Stimulated activated CD4-positive, alpha-beta T cell treated with anti-CD3 and anti-CD28 coated beads, Interleukin-15, amount 100 ng/mL, for 1 hour (primary cell): ENCODE measurements around the gene BUB3.
"Not testable (repeated sequence)": the region's sequence is repeated elsewhere in the genome, so short reads cannot be mapped to it uniquely, and the experiment has no call there.

Experiments used
- DNase-seq, 2 donors: peaks; one replicate each; pipeline ENCODE4 v3.0.0-alpha.2; 2020; ENCODE audit warnings: low read depth in 1 of 2, low spot score in 1 of 2

BUB3 gene

GRCh38 chr10:123153486-123154091, 613 bp upstream of the BUB3 start:
- no peak for DNase-seq

GRCh38 chr10:123154711-123155505, 706 bp downstream of the BUB3 start:
- no peak for DNase-seq

GRCh38 chr10:123156078-123156477, 1.9 kb downstream of the BUB3 start:
- no peak for DNase-seq

GRCh38 chr10:123157210-123157609, 3.0 kb downstream of the BUB3 start:
- no peak for DNase-seq

GRCh38 chr10:123158682-123159081, 4.5 kb downstream of the BUB3 start:
- no peak for DNase-seq

- no peak for DNase-seq
Measured at GRCh38 chr10:123160311-123160980, 6.2 kb downstream of the BUB3 start.

- DNase-seq, result no peak
Measured at GRCh38 chr10:123164319-123164718, 10.1 kb downstream of the BUB3 start.

DNA sequence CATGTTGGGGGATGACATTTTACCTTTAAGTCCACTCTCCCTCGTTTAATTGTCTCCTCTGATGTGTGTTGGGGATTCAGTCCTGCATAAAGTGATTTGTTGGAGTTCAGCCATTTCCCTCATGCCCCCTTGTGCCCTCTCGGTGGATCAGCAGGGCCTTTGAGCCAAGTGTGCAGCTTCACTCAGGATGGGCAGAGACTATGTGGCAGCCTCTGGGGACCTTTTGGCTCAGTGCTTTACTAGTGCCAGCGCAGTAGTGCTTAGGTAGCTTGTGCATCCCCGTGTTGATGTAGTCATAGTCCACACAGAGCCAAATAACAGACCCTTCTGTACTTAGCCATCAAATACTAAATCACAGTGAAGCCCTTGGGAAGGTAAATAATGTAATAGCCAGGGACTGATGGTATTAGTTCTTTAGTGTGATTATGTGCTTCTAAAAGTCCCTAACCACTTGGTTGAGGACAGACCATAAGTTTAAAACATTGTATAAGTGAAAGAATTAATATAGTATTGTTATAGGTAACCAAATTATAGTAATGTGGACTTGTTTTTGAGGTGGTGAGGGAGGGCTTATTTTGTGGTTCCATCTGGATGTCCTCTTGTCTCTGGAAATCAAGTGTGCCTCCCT, 11.4 kb downstream of the BUB3 start:
- DNase-seq, result no peak

GRCh38 chr10:123166618-123167017, 12.4 kb downstream of the BUB3 start:
- no peak for DNase-seq

GRCh38 chr10:123170961-123171360, 16.8 kb downstream of the BUB3 start:
- no peak for DNase-seq

DNA sequence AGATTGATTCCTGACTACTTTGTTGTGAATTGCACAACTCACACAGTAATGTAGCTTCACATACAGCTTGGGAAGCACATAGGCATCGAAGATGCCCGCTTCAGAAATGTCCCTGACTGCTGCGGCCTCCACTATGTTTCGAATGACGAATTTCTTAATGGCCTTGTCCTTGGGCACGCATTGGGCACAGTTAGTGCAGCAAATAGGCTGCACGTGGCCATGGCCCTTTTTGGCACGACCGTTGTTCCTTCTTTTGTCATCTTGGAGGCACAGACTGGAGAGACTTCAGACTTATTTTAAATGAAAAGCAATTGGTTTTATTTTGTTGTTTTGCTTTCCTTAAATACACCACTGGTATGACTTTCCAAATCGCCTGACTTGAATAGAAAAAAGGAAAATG, 17.4 kb downstream of the BUB3 start:
- not testable (repeated sequence) for DNase-seq

DNA sequence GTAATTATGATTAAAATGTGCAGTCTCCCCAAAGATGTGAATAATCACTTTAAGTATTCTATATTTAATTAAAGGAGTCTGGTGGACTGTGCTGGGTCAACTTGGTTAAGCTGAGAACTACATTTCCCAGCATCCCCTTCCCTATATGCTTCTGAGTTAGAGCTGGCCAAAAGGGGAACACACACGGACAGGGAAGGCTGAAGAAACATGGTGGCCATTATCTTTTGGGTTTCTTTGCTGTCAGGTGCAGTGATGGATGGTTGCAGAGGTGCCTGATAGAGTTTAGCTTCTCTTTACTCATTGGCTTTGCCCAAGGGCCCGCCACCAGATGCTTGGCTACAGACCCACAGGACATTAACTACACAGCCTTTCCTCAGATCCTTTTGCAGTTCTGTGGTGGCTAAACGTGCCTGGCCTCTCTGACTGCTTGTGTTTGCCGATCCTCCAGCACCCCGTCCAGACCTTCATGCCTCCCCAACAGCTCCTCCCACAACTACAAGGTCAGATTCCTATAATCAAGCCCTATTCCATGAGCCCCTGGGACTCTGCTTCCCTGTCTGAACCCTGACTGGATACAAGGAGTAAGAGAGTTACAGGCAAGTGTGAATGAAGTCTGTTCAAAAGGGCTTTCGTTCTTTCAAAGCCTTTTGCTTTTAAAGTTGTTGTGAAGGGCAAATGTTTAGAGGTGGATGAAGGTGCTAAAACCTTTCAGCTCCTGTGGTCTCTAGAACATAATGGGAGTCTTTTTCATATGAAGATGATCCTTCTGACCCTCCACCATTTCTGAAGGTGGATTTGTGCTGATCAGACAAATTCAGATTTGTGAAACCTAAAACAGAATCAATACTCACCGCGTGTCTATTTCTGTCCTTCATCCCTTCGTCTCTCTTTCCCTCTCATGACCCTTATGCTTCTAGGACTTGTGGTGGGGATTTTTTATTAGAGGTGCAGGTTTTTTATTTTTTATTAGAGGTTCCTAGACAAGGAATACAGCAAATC, 21.5 kb downstream of the BUB3 start:
- no peak for DNase-seq

DNA sequence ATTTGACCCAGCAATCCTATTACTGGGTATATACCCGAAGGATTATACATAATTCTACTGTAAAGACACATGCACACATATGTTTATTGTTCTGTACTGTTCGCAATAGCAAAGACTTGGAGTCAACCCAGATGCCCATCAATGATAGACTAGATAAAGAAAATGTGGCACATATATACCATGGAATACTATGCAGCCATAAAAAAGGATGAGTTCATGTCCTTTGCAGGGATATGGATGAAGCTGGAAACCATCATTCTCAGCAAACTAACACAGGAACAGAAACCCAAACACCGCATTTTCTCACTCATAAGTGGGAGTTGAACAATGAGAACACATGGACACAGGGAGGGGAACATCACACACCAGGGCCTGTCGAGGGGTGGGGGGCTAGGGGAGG, 24.2 kb downstream of the BUB3 start:
- DNase-seq, result not testable (repeated sequence)

DNA sequence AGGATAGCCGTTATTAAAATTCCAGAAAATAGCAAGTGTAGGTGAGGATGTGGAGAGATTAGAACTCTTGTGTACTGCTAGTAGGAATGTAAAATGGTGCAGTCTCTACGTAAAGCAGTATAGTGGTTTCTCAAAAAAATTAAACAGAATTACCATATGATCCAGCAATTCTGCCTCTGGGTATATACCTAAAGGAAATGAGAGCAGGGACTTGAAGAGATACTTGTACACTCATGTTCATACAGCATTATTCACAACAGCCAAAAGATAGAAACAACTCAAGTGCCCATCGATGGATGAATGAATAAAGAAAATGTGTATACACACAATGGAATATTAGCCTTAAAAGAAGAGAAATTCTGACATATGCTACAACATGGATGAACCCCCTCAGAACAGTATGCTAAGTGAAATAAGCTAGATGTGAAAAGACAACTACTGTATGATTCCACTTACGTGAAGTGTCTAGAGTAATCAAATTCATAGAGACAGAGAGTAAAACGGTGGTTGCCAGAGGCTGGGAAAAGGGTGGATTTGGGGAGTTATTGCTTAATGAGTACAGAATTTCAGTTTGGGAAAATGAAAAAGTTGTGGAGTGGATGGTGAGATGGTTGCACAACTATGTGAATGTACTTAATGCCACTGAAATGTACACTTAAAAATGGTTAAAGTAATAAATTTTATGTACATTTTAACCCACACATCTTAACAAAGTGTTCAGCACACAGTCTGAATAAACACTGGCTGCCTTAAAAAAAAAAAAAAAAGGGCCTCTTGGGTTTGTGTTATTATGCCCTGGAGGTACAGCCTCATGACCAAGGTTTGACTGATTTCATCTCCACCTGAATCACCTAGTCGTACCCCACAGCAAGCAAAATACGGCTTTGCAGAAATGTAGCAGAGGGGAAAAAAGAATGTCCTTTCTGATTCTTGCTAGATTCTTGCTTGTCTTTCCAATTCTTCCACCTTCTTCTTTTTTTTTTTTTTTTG, 26.2 kb downstream of the BUB3 start:
- no peak for DNase-seq

GRCh38 chr10:123183724-123184123, 29.5 kb downstream of the BUB3 start:
- DNase-seq, result no peak

DNA sequence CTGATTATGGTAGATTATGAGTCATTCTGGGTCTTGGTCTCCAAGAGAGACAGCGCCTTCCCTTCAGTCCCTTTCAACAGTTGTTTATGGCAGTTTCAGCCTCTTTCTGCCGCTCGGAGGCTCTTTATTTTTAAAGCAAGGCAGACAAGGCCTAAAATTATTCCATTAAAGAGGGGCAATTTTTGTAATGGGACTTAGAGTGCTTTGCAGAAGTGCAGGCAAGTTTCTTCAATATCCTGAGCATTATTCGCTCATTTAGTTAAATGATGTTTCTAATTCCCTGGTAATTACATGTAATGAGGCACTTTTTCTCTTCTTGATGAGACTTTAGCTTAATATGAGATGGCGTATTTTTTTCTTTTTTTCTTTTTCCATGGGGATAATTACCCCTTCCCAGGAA, 33.6 kb downstream of the BUB3 start:
- no peak for DNase-seq

- no peak for DNase-seq
Measured at GRCh38 chr10:123191886-123192285, 37.7 kb downstream of the BUB3 start.

DNA sequence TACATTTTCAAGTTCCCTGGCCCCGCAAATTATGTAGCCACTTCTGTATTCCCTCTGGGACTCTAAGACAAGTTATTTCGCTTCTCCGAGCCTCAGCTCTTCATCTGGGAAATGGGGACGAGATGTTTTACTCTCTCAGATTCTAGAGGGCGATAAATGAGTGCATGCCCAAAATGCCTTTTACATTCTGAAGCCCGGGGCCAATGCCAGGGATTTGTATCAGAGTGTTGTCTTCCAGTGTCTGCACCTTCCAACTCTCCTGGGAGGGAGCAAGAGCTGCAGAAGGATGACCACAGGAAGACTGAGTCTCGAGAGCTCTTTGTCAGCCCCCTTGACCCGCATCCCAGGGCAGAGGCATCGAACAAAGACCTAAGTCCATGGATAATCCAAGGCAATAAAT, 39.9 kb downstream of the BUB3 start:
- DNase-seq, result no peak

DNA sequence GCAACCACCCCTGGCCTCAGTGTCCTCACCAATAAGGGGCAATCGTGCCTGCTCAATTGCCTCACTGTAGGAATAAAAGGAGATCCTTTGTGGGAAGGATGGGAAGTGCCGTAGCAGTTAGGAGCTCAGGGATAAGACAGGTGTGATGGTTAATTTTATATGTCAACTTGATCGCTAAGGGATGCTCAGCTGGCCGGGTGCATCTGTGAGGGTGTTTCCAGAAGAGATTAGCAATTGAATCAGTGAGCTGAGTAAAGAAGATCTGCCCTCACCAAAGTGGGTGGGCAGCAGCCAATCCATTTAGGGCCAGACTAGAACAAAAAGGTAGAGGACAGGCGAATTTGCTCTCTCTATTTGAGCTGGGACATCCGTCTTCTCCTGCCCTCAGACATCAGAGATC, 46.3 kb downstream of the BUB3 start:
- DNase-seq, result no peak
